DND-41 (cell line): ENCODE measurements around the gene MAGI1.
"Not testable (repeated sequence)": the region's sequence is repeated elsewhere in the genome, so short reads cannot be mapped to it uniquely, and the experiment has no call there.

Experiments
- ATAC-seq: fragments of 200-7000 bp; cut with Tn5 transposase; 3 replicates; pipeline ENCODE4 v1.9.1; 2021; ENCODE audit warnings: low read depth; ENCODE audit not compliant: insufficient read depth
- DNase-seq: peaks from one replicate; pipeline ENCODE4 v3.0.0-alpha.2; 2020
- H2AFZ ChIP-seq: 2 replicates; pipeline ENCODE4 v1.6.0; 2012; ENCODE audit warnings: low read depth, low read length
- H3K27ac ChIP-seq: 2 replicates; pipeline ENCODE4 v1.5.1; 2012; ENCODE audit warnings: low read length, inconsistent platforms
- H3K27me3 ChIP-seq: fragments of 200-600 bp; sonication (generic); 2 replicates; pipeline ENCODE4 v1.6.0; 2012; ENCODE audit warnings: low read length, mild to moderate bottlenecking, inconsistent platforms; ENCODE audit not compliant: insufficient read depth, poor library complexity
- H3K36me3 ChIP-seq: 2 replicates; pipeline ENCODE4 v1.5.1; 2012; ENCODE audit warnings: low read length, inconsistent platforms; ENCODE audit not compliant: insufficient read depth
- H3K4me1 ChIP-seq: 2 replicates; pipeline ENCODE4 v1.5.1; 2012; ENCODE audit warnings: mild to moderate bottlenecking, low read length; ENCODE audit not compliant: insufficient read depth
- H3K4me2 ChIP-seq: 2 replicates; pipeline ENCODE4 v1.6.0; 2012; ENCODE audit warnings: mild to moderate bottlenecking, moderate library complexity, low read length, inconsistent platforms; ENCODE audit not compliant: insufficient read depth
- H3K4me3 ChIP-seq, 2 experiments: fragments of 200-600 bp in 1 of 2; shearing (Covaris generic) in 1 of 2; 2 replicates each; pipeline ENCODE4 v1.5.1; 2012 to 2016; ENCODE audit warnings: inconsistent platforms in 2 of 2, low read length in 2 of 2, mild to moderate bottlenecking in 2 of 2, low read depth in 1 of 2, moderate library complexity in 1 of 2
- H3K79me2 ChIP-seq: 2 replicates; pipeline ENCODE4 v1.6.0; 2012; ENCODE audit warnings: low read length, inconsistent platforms; ENCODE audit not compliant: insufficient read depth
- H3K9ac ChIP-seq: 2 replicates; pipeline ENCODE4 v1.6.0; 2012; ENCODE audit warnings: low read depth, mild to moderate bottlenecking, inconsistent platforms, low read length, moderate library complexity
- H3K9me3 ChIP-seq: 2 replicates; pipeline ENCODE4 v1.5.1; 2012; ENCODE audit warnings: low read length, moderate library complexity, mild to moderate bottlenecking, inconsistent platforms; ENCODE audit not compliant: insufficient read depth, severe bottlenecking
- H4K20me1 ChIP-seq: 2 replicates; pipeline ENCODE4 v1.6.0; 2012; ENCODE audit warnings: low read length; ENCODE audit not compliant: insufficient read depth
- CTCF ChIP-seq: IDR thresholded peaks from 2 replicates; pipeline ENCODE4 v1.5.1; 2012; ENCODE audit warnings: borderline replicate concordance, low read length, moderate library complexity, mild to moderate bottlenecking; ENCODE audit not compliant: poor library complexity, severe bottlenecking; ENCODE audit errors: extremely low read depth
- EZH2 ChIP-seq: IDR thresholded peaks from 3 replicates; pipeline ENCODE4 v1.6.1; 2012; ENCODE audit warnings: borderline replicate concordance, low read depth, mild to moderate bottlenecking, moderate library complexity, low read length, inconsistent platforms; ENCODE audit not compliant: severe bottlenecking

Gene MAGI1

GRCh38 chr3:66048051-66048395, 9.3 kb upstream of the MAGI1 start:
- no peak overlapping the region for H3K27ac ChIP-seq
- H3K9me3 ChIP-seq, result no peaks in the 10 kb centered on the region
- no peaks in the 10 kb centered on the region for H3K79me2 ChIP-seq
- no peaks in the 10 kb centered on the region for H3K4me1 ChIP-seq
- no peak for TF ChIP-seq CTCF
- TF ChIP-seq EZH2, result no peak
- no peak overlapping the region for H2AFZ ChIP-seq
- H3K36me3 ChIP-seq, result no peaks in the 10 kb centered on the region
- H3K27me3 ChIP-seq, result no peaks in the 10 kb centered on the region
- no peak overlapping the region for H3K4me3 ChIP-seq
- DNase-seq (no peak), ATAC-seq (no peak)
- no peaks in the 10 kb centered on the region for H4K20me1 ChIP-seq
- H3K4me2 ChIP-seq, result no peak overlapping the region
- H3K9ac ChIP-seq, result no peak overlapping the region

DNA sequence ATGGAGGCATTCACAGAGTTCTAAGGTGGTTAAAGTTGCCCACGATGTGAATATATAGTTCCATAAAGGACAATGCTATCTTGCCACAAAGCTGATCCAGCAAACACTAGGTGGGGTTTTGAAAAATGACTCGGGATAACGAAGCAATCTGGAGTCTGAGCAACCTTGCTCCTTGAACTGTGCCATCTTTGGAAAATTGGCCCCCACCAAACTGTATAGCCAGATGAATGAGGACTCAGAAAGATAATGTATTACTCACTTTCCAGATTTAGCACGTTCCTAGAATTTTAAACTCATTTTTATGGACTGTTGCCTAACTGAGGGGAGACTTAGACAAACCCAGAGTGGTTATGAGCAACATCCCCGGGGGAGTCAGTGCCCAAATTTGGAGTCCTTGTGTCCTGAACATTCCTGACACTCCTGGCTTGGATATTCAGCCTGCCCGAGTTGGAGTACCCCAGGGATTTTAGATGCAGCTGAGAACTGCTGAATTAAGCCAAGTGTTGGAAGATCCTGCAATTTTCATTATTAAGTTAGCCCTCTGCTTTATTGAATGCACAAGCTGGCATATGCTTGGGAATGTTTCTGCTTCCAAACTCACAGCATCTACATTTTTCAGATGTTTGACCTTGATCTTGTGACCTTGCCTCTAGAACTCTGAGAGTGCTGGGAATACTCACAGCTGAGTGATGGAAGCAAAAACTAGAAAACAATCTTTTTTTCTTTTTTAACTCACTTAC, 8.8 kb upstream of the MAGI1 start:
- no peaks in the 10 kb centered on the region for H3K36me3 ChIP-seq
- H2AFZ ChIP-seq, result no peak overlapping the region
- H3K4me3 ChIP-seq, result no peak overlapping the region
- no peaks in the 10 kb centered on the region for H4K20me1 ChIP-seq
- no peak overlapping the region for H3K27ac ChIP-seq
- H3K27me3 ChIP-seq, result no peaks in the 10 kb centered on the region
- ATAC-seq (no peak), DNase-seq (no peak)
- no peak overlapping the region for H3K4me2 ChIP-seq
- H3K4me1 ChIP-seq, result no peaks in the 10 kb centered on the region
- H3K9ac ChIP-seq, result no peak overlapping the region
- no peaks in the 10 kb centered on the region for H3K9me3 ChIP-seq
- no peaks in the 10 kb centered on the region for H3K79me2 ChIP-seq
- TF ChIP-seq EZH2, result no peak
- no peak for TF ChIP-seq CTCF

DNA sequence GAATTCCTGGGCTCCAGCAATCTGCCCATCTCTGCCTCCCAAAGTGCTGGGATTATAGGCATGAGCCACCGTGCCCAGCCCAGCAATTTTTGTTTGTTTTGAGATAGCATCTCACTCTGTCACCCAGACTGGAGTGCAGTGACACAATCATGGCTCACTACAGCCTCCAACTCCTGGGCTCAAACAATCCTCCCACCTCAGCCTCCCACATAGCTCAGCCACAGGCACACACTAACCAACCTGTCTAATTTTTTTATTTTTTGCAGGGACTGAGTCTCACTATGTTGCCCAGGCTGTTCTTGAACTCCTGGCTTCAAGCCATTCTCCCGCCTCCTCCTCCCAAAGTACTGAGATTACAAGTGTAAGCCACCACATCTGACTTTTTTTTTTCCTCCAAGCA, 7.6 kb upstream of the MAGI1 start:
- not testable (repeated sequence) for H2AFZ ChIP-seq, H3K9me3 ChIP-seq, H3K79me2 ChIP-seq, H3K27me3 ChIP-seq, H3K27ac ChIP-seq, DNase-seq, H3K36me3 ChIP-seq, H3K4me1 ChIP-seq, H3K4me3 ChIP-seq, H3K9ac ChIP-seq, H3K4me2 ChIP-seq, ATAC-seq, H4K20me1 ChIP-seq

DNA sequence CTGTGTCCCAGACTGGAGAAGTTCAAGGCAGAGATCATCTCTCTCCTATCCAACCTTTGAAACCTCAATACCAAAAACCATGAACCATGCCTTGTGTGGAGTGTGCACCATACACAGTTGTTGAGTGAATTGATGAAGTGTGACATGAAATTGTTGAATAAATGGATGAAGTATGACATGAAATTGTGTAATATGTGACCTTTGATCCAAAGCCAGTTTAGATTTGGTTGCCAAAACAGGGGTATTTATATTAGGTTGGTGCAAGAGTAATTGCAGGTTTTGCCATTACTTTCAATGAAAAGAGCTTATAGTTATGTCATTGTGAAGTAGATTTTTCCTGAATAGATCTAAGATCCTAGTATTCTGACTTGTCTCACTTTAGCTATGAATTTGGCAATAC, 3.1 kb upstream of the MAGI1 start:
- Histone ChIP-seq H3K9me3 (no peaks in the 10 kb centered on the region), H3K9ac (no peak overlapping the region), H3K27me3 (no peaks in the 10 kb centered on the region), H4K20me1 (no peaks in the 10 kb centered on the region), H3K79me2 (no peaks in the 10 kb centered on the region), H3K4me2 (no peak overlapping the region), H3K27ac (no peak overlapping the region), H3K4me3 (no peak overlapping the region), H2AFZ (no peak overlapping the region), H3K36me3 (no peaks in the 10 kb centered on the region), H3K4me1 (no peaks in the 10 kb centered on the region)
- no peak for DNase-seq
- no peak for ATAC-seq
- TF ChIP-seq EZH2 (no peak), CTCF (no peak)
